HG02973 (cell line): Measurements from ENCODE around the gene SPEM2.
A peak's percentile ranks its signal among the peaks of the same experiment; 100 is the strongest.

Source experiments
- ATAC-seq: cut with Tn5 transposase; IDR thresholded peaks from one replicate; pipeline ENCODE4 v1.9.1; 2021; ENCODE audit warnings: moderate library complexity; ENCODE audit not compliant: unreplicated experiment

SPEM2 gene

GRCh38 chr17:7425316-7425715 is at the start of gene SPEM2:
Gene SPEM2 (plus strand): TSS chr17:7425616. CDS start chr17:7425689, 73 bp downstream.
- no peak for ATAC-seq

GRCh38 chr17:7379134-7379533 is 46.3 kb upstream of the SPEM2 start:
- ATAC-seq, result no peak

GRCh38 chr17:7380321-7380720 is 45.1 kb upstream of the SPEM2 start:
- ATAC-seq, result no peak

- no peak for ATAC-seq
Observed at GRCh38 chr17:7380855-7381683, 44.3 kb upstream of the SPEM2 start, which contains the start of gene TNK1. Gene TNK1 (plus strand): TSS chr17:7381089. CDS start chr17:7382927, 1,838 bp downstream.

DNA sequence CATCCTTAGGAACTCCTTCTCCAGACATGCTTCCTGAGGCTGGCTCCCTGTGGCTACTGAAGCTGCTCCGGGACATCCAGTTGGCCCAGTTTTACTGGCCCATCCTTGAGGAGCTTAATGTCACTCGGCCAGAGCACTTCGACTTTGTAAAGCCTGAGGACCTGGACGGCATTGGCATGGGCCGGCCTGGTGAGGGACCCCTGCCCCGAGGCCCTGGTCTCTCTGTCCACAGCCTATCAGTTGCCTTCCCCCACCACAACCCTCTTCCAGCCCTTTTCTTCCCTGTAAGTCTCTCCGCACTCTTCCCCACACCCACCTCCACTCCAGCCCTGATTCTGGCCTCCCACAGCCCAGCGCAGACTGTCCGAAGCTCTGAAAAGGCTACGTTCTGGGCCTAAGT is 42.5 kb upstream of the SPEM2 start:
- no peak for ATAC-seq

DNA sequence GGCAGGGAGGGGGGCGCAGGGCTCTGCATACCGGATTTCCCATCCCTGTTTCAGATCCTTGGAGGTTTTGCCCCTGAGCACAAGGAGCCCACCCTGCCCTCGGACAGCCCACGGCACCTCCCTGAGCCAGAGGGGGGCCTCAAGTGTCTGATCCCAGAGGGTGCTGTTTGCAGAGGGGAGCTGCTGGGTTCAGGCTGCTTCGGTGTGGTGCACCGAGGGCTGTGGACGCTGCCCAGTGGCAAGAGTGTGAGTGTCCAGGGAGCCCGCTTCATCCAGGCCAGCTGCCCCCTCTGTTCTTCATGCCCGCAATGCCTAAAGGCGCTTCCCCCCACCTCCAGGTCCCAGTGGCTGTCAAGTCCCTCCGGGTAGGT is 42.1 kb upstream of the SPEM2 start:
- ATAC-seq, result no peak

- ATAC-seq, result no peak
Observed at GRCh38 chr17:7383742-7384488, 41.5 kb upstream of the SPEM2 start.

DNA sequence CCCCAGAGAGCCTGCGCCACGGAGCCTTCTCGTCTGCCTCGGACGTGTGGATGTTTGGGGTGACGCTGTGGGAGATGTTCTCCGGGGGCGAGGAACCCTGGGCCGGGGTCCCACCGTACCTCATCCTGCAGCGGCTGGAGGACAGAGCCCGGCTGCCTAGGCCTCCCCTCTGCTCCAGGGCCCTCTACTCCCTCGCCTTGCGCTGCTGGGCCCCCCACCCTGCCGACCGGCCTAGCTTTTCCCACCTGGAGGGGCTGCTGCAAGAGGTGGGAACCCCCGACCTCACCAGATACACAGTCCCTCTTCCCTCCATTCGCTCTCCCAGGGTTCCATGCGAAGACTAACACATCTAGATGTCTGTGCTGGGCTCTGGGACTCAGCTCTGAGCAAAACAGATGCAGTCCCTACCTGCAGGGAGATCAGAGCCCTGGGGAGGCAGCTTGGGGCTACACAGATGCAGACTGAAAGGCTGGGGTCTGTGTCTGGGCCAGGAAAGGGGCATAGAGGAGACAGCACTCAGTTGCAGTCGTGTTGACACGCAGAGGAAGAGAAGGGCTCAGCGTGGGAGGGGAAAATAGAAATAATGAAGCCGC is 40.8 kb upstream of the SPEM2 start:
- ATAC-seq, result no peak

GRCh38 chr17:7388856-7389255 is 36.6 kb upstream of the SPEM2 start:
- no peak for ATAC-seq

- ATAC-seq, result no peak
Observed at GRCh38 chr17:7389924-7390910, 35.2 kb upstream of the SPEM2 start.

- ATAC-seq, result no peak
Observed at GRCh38 chr17:7391307-7391706, 34.1 kb upstream of the SPEM2 start.

DNA sequence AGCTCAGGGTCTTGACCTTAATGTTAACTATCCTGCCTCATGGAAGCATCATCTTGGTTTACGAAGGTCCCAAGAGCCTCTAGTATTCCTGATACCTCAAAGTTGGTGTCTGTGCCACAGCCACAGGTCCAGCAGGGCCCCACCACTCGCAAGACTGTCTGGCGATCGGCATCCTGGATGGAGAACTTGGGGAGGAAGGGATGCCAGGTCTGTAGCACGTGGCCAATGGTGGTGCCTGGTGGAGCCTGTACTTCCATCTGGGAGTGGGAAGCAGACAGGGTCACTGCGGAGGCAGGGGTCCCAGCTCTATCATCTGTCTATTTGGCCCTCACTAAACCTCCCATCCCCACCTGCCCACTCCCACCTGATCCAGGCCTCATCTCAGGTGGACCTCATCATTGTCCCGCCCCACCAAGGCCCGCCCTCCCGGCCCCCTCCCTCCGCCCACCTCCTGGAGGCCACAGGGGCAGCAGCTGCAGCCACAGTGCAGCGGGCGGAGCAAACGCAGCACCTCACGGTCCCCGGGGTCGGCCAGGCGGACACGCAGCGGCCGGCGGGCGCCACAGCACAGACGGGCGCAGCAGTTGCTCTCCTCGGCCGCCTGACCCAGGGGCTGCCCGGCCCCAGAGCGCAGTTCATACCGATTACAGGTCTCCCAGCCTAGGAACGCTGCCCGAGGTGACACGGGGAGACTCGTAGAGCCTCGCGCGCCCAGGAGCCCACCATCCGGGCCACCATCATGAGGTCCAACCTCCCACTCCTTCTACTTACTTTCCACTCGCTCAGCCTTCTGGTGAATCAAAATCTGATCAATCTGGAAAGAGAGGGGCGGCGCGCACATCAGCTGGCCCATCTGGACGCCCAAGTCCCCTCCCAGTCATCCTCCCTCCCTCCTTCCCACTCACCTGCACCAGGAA is 32.5 kb upstream of the SPEM2 start:
- ATAC-seq, result no peak

DNA sequence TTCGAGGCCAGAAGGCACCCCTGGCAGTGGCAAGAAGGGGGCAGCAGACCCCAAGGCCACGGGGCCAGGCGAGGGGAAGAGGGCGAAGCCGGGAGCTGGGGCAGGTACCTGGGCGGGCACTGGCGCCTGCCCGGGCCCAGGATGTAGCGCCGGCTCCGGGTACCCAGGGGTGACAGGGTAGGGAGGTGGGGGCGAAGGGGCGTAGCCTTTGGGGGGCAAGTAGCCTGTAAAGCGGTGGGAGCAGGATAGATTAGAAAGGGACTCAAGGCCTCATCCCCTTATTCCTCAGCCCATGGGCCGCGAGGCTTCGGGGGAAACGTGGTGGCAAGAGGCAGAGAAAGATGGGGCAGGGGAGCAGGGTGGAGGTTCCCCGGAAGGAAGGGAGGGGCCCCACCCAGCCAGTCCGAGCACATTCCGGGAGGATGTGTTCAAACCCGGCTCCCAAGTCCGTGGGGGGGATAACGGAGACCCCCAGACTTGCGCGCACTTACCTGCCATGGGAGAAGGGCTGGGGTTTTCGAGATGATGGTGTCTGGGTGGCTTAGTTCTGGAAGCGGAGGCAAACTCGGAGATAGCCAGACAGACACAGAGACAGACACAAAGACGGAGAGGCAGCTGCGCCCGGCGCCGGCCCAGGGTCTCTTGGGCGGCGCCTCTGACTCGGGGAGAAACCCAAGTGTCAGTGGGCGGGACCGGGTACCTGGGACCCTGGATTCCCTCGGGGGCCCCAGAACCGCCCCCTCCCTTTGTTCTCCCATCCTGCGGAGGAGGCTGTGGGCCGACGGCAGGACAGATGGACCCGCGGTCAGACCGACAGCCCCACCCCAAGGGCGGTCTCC is 31.6 kb upstream of the SPEM2 start:
- peak; percentile 41 for ATAC-seq

DNA sequence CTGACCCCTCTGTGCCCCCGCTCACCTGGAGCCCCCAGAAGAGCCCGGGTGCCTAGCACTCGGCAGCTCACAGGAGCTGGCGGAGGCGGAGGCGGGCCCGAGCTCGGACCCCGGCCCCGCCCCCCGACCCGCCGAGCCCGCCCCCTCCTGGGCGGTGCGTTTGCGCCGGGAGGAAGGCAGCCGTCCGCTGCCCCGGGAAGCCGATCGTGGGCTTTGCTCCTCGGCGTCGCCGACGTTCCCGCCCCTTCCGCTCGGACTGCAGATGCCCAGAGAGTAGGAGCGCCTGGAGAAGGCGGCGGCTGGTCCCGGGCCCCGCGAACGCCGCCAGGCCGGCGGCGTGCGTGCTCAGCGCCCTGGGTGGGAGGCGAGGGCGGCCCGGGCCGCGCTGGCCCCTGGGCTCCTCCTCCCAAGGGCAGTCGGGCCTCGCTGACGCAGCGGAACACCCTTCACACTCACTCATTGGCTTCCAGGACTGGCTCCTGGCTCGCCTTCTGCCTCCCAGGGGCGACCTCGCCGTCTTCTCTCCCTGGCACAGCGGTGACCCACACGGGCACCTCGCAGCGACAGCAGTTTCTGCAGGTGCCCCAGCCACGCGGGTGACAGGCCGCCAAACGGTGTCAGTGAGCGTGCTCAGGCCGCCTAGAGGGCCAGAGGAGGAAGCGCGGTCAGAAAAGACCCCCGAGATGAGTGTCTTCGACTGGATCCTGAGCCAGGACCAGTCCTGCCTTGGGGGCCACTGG is 30.8 kb upstream of the SPEM2 start, which contains the start of gene PLSCR3:
Gene PLSCR3 (minus strand): TSS at position 74 of the 740 bp plus-strand sequence. CDS start 415 bp downstream, outside the sequence.
- ATAC-seq, result peak; percentile 51

DNA sequence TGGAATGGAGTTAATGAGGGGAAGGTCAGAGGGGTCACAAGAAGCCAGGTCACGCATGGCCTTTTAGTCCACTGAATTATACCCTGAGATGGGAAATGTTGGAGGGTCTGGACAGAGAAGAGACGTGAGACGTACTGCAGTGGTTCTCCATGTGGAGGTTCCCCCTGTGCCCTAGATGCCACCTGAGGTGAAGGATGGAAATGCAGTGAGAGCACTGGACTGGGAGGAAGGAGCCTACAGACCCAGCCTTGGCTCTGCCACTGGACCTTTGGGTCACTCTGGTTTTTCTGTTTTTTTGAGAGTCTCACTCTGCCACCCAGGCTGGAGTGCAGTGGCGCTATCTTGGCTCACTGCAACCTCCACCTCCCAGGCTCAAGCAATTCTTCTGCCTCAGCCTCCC is 29.3 kb upstream of the SPEM2 start:
- ATAC-seq, result no peak

DNA sequence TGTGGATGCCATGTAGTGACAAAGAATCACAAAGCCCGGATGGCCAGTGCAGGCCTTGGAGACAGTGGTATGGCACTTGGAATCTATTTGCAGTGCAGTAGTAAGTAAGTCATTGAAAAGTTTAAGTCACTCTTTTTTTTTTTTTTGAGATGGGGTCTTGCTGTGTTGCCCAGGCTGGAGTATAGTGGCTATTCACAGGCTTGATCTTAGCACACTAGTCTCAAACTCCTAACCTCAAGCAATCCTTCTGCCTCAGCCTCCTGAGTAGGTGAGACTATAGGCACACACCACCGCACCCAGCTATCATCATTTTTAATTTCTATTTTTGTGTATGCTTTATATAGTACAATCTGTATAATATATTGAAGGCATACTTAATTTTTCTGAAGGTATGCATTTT is 26.8 kb upstream of the SPEM2 start:
- no peak for ATAC-seq

DNA sequence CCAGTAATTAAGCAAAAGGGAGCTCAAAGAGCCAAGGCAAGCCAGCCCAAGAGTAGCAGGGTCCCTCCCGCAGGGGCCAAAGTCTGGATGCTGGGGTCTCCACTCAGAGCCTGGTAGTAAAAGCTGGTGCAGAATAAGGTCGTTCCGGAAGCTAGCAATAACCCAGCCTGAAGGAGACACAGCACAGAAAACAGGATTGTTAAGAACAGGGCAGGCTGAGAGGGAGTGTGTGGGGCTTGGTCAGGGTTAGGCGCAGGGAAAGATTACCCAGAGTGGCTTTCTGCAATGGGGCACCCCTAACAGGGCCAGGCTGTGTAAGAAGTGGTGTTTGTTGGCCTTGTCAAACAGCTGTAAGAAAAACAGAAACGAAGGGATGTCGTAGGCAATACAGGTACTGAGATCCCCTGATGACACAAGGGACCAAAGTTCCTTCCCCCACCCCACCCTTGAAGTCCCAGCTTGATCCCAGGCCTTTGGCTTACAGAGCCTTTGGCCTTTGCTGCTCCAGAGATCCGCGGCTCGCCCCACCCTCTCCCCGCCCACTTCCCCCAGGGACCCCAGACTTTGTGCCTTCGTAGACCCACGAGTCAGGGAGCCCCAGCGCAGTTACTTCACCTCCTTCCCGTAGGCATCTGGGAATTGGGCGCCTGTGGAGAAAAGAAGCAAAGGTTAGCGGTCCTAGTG is 22.2 kb upstream of the SPEM2 start:
- no peak for ATAC-seq

GRCh38 chr17:7403727-7403976 is 21.8 kb upstream of the SPEM2 start:
- no peak for ATAC-seq
